ENCODE measurements around the gene ESAM. TPM values are rescaled to one million over a fixed set of nuclear protein-coding genes. Genes with fewer than 3 reads are reported as not detected.
A peak's percentile ranks its signal among the peaks of the same experiment; 100 is the strongest.

ESAM gene
- total and polyA plus RNA-seq, 7 donors, result 2.3 to 14.9 (median 6.2) TPM

- Histone ChIP-seq H3K9me3 (no peaks in the 10 kb centered on the region), H3K4me3 (peak overlapping the region; percentile 8 to 43 (median 38)), H3K27me3 (peaks cover 6 to 72% (median 33%) of the 10 kb centered on the region in 3 donors), H3K36me3 (no peaks in the 10 kb centered on the region), H3K27ac (peak overlapping the region in 1 of 4 donors; percentile 20), H3K4me1 (peaks cover 0 to 13% (median 9%) of the 10 kb centered on the region in 4 donors)
- intact Hi-C loops (cut with DNase I), result no loop called here
- TF ChIP-seq EP300 (IDR thresholded peaks at IDR 0.05) (no peak), POLR2A (IDR thresholded peaks at IDR 0.05) (no peak)
- 1% methylated on average over 45 of the region's 45 CpGs for WGBS, 2 donors
- DNase-seq, result no peak
Observed at GRCh38 chr11:124717786-124718651, 44.1 kb downstream of the ESAM start.

- Histone ChIP-seq H3K27ac (peak overlapping the region in 1 of 4 donors; percentile 20), H3K4me1 (peaks cover 0 to 13% (median 9%) of the 10 kb centered on the region in 4 donors), H3K9me3 (no peaks in the 10 kb centered on the region), H3K4me3 (peak overlapping the region in 3 of 4 donors; percentile 35 to 43 (median 40)), H3K36me3 (no peaks in the 10 kb centered on the region), H3K27me3 (peaks cover 6 to 66% (median 33%) of the 10 kb centered on the region in 3 donors)
- intact Hi-C loops (cut with DNase I), result no loop called here
- no peak for DNase-seq
- 61 to 72% methylated on average over 7 of the region's 7 CpGs for WGBS, 2 donors
- TF ChIP-seq POLR2AphosphoS5 (IDR thresholded peaks at IDR 0.05) (no peak), EP300 (IDR thresholded peaks at IDR 0.05) (no peak)
Observed at GRCh38 chr11:124717421-124717785, 44.7 kb downstream of the ESAM start.

- intact Hi-C loops (cut with DNase I), result no loop called here
- Histone ChIP-seq H3K36me3 (no peaks in the 10 kb centered on the region), H3K27ac (no peak overlapping the region), H3K4me3 (no peak overlapping the region), H3K27me3 (peaks cover 6 to 57% (median 28%) of the 10 kb centered on the region in 3 donors), H3K4me1 (peaks cover 0 to 13% (median 9%) of the 10 kb centered on the region in 4 donors), H3K9me3 (no peaks in the 10 kb centered on the region)
- TF ChIP-seq POLR2AphosphoS5 (IDR thresholded peaks at IDR 0.05), result no peak
- TF ChIP-seq POLR2A (IDR thresholded peaks at IDR 0.05), result no peak
- TF ChIP-seq EP300 (IDR thresholded peaks at IDR 0.05), result no peak
- no peak for TF ChIP-seq CTCF (IDR thresholded peaks at IDR 0.05)
- 56 to 81% methylated on average over 3 of the region's 3 CpGs for WGBS, 2 donors
- no peak for DNase-seq
Observed at GRCh38 chr11:124716591-124716990, 45.5 kb downstream of the ESAM start.

- 18 to 70% methylated on average over 3 of the region's 3 CpGs for WGBS, 2 donors
- peaks cover 0 to 6% (median 1%) of the 10 kb centered on the region in 4 donors for H3K9me3 ChIP-seq
Observed at GRCh38 chr11:124712392-124712791, 49.7 kb downstream of the ESAM start.

GRCh38 chr11:124707829-124708228, 54.3 kb downstream of the ESAM start:
- no peak for TF ChIP-seq CTCF (IDR thresholded peaks at IDR 0.05)
- TF ChIP-seq POLR2AphosphoS5 (IDR thresholded peaks at IDR 0.05), result no peak
- WGBS, 2 donors, result 92 to 93% methylated on average over 4 of the region's 4 CpGs
- intact Hi-C loops (cut with DNase I), result no loop called here

More at GRCh38 chr11:124712392-124712791, 49.7 kb downstream of the ESAM start:
- Histone ChIP-seq H3K27ac (no peak overlapping the region), H3K4me3 (no peak overlapping the region), H3K36me3 (no peaks in the 10 kb centered on the region), H3K4me1 (no peaks in the 10 kb centered on the region), H3K27me3 (peaks cover 0 to 15% (median 12%) of the 10 kb centered on the region in 3 donors)
- TF ChIP-seq CTCF (IDR thresholded peaks at IDR 0.05) (no peak), POLR2AphosphoS5 (IDR thresholded peaks at IDR 0.05) (no peak), POLR2A (IDR thresholded peaks at IDR 0.05) (no peak), EP300 (IDR thresholded peaks at IDR 0.05) (no peak)
- DNase-seq, result no peak
- intact Hi-C loops (cut with DNase I), result no loop called here

More at GRCh38 chr11:124707829-124708228, 54.3 kb downstream of the ESAM start:
- Histone ChIP-seq H3K36me3 (no peaks in the 10 kb centered on the region), H3K4me3 (no peak overlapping the region), H3K4me1 (no peaks in the 10 kb centered on the region), H3K27me3 (peaks cover 0 to 4% (median 0%) of the 10 kb centered on the region in 3 donors), H3K27ac (no peak overlapping the region), H3K9me3 (peaks cover 0 to 6% (median 1%) of the 10 kb centered on the region in 4 donors)
- no peak for DNase-seq

Other genes starting within 250 kb of the ESAM start
- not detected for gene OR8B12, start 218.6 kb downstream of the ESAM start, total RNA-seq
- gene OR8B12, start 218.6 kb downstream of the ESAM start, polyA plus RNA-seq, result not detected
- not detected for gene OR8A1, start 192.3 kb downstream of the ESAM start, total RNA-seq
- not detected for gene OR8A1, start 192.3 kb downstream of the ESAM start, polyA plus RNA-seq
- not detected for gene PANX3, start 150.9 kb downstream of the ESAM start, total RNA-seq
- gene PANX3, start 150.9 kb downstream of the ESAM start, polyA plus RNA-seq, result not detected
- gene TBRG1, start 139.4 kb downstream of the ESAM start, total RNA-seq, result 10 to 100 TPM; 26.0 to 41.0 (median 30.3) TPM
- gene TBRG1, start 139.4 kb downstream of the ESAM start, polyA plus RNA-seq, result 10 to 100 TPM; 14.4 to 24.4 (median 22.7) TPM
- gene SIAE, start 88.6 kb downstream of the ESAM start, total RNA-seq, result 1 to 10 TPM; 2.5 to 7.2 (median 4.3) TPM
- gene SIAE, start 88.6 kb downstream of the ESAM start, polyA plus RNA-seq, result 10 to 100 TPM; 13.2 to 62.2 (median 24.7) TPM
- 1 to 10 TPM; 2.3 to 7.1 (median 5.2) TPM for gene SPA17, start 88.4 kb downstream of the ESAM start, total RNA-seq
- gene SPA17, start 88.4 kb downstream of the ESAM start, polyA plus RNA-seq, result 10 to 100 TPM; 12.6 to 23.8 (median 15.6) TPM
- gene NRGN, start 22.3 kb downstream of the ESAM start, total RNA-seq, result 1 to 10 TPM in 2 of 4 donors, under 1 TPM in 1, not detected in 1; 0.95 to 1.3 (median 1.1) TPM
- 1 to 10 TPM in 2 of 3 donors, not detected in 1; 1.8 to 7.4 TPM for gene NRGN, start 22.3 kb downstream of the ESAM start, polyA plus RNA-seq
- gene VSIG2, start 10.0 kb downstream of the ESAM start, total RNA-seq, result 1 to 10 TPM in 1 of 4 donors, under 1 TPM in 2, not detected in 1; 0.36 to 3.0 (median 0.49) TPM
- 10 to 100 TPM; 54.6 to 79.3 (median 66.9) TPM for gene VSIG2, start 10.0 kb downstream of the ESAM start, polyA plus RNA-seq
- gene MSANTD2, start 38.1 kb upstream of the ESAM start, total RNA-seq, result 10 to 100 TPM in 3 of 4 donors, 1 to 10 TPM in 1; 8.6 to 23.8 (median 16.0) TPM
- 1 to 10 TPM; 1.6 to 5.2 (median 1.8) TPM for gene MSANTD2, start 38.1 kb upstream of the ESAM start, polyA plus RNA-seq
- gene ROBO3, start 103.1 kb upstream of the ESAM start, total RNA-seq, result 10 to 100 TPM in 2 of 4 donors, 1 to 10 TPM in 2; 9.1 to 37.7 (median 10.1) TPM
- gene ROBO3, start 103.1 kb upstream of the ESAM start, polyA plus RNA-seq, result 1 to 10 TPM; 1.6 to 7.8 (median 2.4) TPM
- 10 to 100 TPM in 2 of 4 donors, 1 to 10 TPM in 2; 8.1 to 13.8 (median 11.0) TPM for gene ROBO4, start 135.6 kb upstream of the ESAM start, total RNA-seq
- 1 to 10 TPM in 2 of 3 donors, under 1 TPM in 1; 0.46 to 6.2 (median 1.2) TPM for gene ROBO4, start 135.6 kb upstream of the ESAM start, polyA plus RNA-seq
- gene HEPN1, start 157.0 kb upstream of the ESAM start, total RNA-seq, result not detected
- under 1 TPM in 1 of 3 donors, not detected in 2; 0.04 TPM for gene HEPN1, start 157.0 kb upstream of the ESAM start, polyA plus RNA-seq
- gene HEPACAM, start 173.8 kb upstream of the ESAM start, total RNA-seq, result 1 to 10 TPM in 2 of 4 donors, under 1 TPM in 2; 0.27 to 5.5 (median 1.2) TPM
- under 1 TPM in 1 of 3 donors, not detected in 2; 0.52 TPM for gene HEPACAM, start 173.8 kb upstream of the ESAM start, polyA plus RNA-seq
- gene CCDC15, start 191.9 kb upstream of the ESAM start, total RNA-seq, result under 1 TPM; 0.41 to 0.99 (median 0.77) TPM
- gene CCDC15, start 191.9 kb upstream of the ESAM start, polyA plus RNA-seq, result under 1 TPM; 0.46 to 0.66 (median 0.60) TPM